Small intestine (tissue), 7 donors: ENCODE measurements around the gene PSMD10. TPM values are rescaled to one million over a fixed set of nuclear protein-coding genes. Genes with fewer than 3 reads are reported as not detected.

ENCODE experiments used
- DNase-seq, 2 donors: peaks; one replicate each; pipeline versions ENCODE4 v3.0.0 to v3.0.0-alpha.2; 2013
- FAIRE-seq: peaks from 2 replicates; lab custom pipeline; 2012; peaks lifted over from hg19 to GRCh38; lab: Jason Lieb, UNC
- H3K27ac ChIP-seq, 3 donors: one replicate each; pipeline ENCODE4 v1.5.1; 2013; ENCODE audit warnings: low read length in 2 of 3, mild to moderate bottlenecking in 2 of 3, control low read depth in 1 of 3, inconsistent platforms in 1 of 3, low read depth in 1 of 3, moderate library complexity in 1 of 3
- H3K27me3 ChIP-seq, 3 donors: one replicate each; pipeline ENCODE4 v1.6.1; 2013; ENCODE audit warnings: low read length in 3 of 3, inconsistent platforms in 1 of 3; ENCODE audit not compliant: control insufficient read depth in 3 of 3, insufficient read depth in 3 of 3
- H3K36me3 ChIP-seq, 3 donors: one replicate each; pipeline ENCODE4 v1.6.1; 2013; ENCODE audit warnings: low read length in 3 of 3, inconsistent platforms in 1 of 3, low read depth in 1 of 3, mild to moderate bottlenecking in 1 of 3, moderate library complexity in 1 of 3; ENCODE audit not compliant: control insufficient read depth in 3 of 3, insufficient read depth in 2 of 3
- H3K4me1 ChIP-seq, 3 donors: one replicate each; pipeline ENCODE4 v1.6.1; 2013; ENCODE audit warnings: low read length in 2 of 3, inconsistent platforms in 1 of 3, low read depth in 1 of 3, mild to moderate bottlenecking in 1 of 3, moderate library complexity in 1 of 3; ENCODE audit not compliant: control insufficient read depth in 3 of 3, insufficient read depth in 2 of 3
- H3K4me3 ChIP-seq, 3 donors: one replicate each; pipeline ENCODE4 v1.5.1; 2013; ENCODE audit warnings: low read length in 3 of 3, control low read depth in 1 of 3, inconsistent platforms in 1 of 3, low read depth in 1 of 3, mild to moderate bottlenecking in 1 of 3, moderate library complexity in 1 of 3
- H3K9me3 ChIP-seq, 2 donors: one replicate each; pipeline ENCODE4 v1.6.1; 2013; ENCODE audit warnings: low read depth in 1 of 2, low read length in 1 of 2; ENCODE audit not compliant: control insufficient read depth in 2 of 2, insufficient read depth in 1 of 2
- WGBS, 3 donors: extraction: QIAGEN DNeasy Blood & Tissue Kit; methylation state at CpG; one replicate each; pipeline ENCODE4 v1.1.7; 2013; 5-methylcytosine and 5-hydroxymethylcytosine counted together
- polyA plus RNA-seq, 4 donors: library from polyadenylated mRNA; stranded (reverse) in 3 of 4; unstranded in 1 of 4; fragments of 200-250 nt in 3 of 4; fragments of 120-200 nt in 1 of 4; gene quantifications; one replicate each; pipeline versions ENCODE4 v1.2.1 to v1.2.3, GENCODE V29; 2013
- donor health status: healthy with polysubstance abuse.
- donor health status: control.
- donor health status: control.
- donor health status: Bipolar disorder and iron deficiency.
- donor health status: healthy.

PSMD10 gene
- polyA plus RNA-seq, 4 donors = 27.3 to 63.1 (median 45.1) TPM

- peaks cover 0 to 2% (median 2%) of the 10 kb centered on the region in 3 donors for H3K36me3 ChIP-seq
- H3K4me3 ChIP-seq = no peak overlapping the region
- H3K4me1 ChIP-seq = peaks cover 0 to 3% (median 0%) of the 10 kb centered on the region in 3 donors
- no peaks in the 10 kb centered on the region for H3K27me3 ChIP-seq
- no peaks in the 10 kb centered on the region for H3K9me3 ChIP-seq
- no peak for FAIRE-seq
- peak overlapping the region in 1 of 3 donors; percentile 55 for H3K27ac ChIP-seq
- 76 to 89% (median 86%) methylated on average over 4 of the region's 4 CpGs for WGBS, 3 donors
- DNase-seq = no peak
Observed at GRCh38 chrX:108127152-108127551, 35.8 kb upstream of the PSMD10 start.

GRCh38 chrX:108126661-108127060 lies 35.3 kb upstream of the PSMD10 start:
- peaks cover 0 to 3% (median 0%) of the 10 kb centered on the region in 3 donors for H3K4me1 ChIP-seq
- FAIRE-seq (no peak), DNase-seq (peak in 1 of 2 donors; percentile 17)
- WGBS, 3 donors = 68 to 91% (median 83%) methylated on average over 2 of the region's 2 CpGs
- peaks cover 0 to 2% (median 0%) of the 10 kb centered on the region in 3 donors for H3K36me3 ChIP-seq
- H3K27ac ChIP-seq = peak overlapping the region in 1 of 3 donors; percentile 55
- H3K9me3 ChIP-seq = no peaks in the 10 kb centered on the region
- H3K27me3 ChIP-seq = no peaks in the 10 kb centered on the region
- H3K4me3 ChIP-seq = no peak overlapping the region

- FAIRE-seq = no peak
- WGBS, 3 donors = 75 to 99% (median 90%) methylated on average over 3 of the region's 3 CpGs
Observed at GRCh38 chrX:108123591-108124366, 32.4 kb upstream of the PSMD10 start.

GRCh38 chrX:108122748-108123147 lies 31.4 kb upstream of the PSMD10 start:
- peaks cover 0 to 3% (median 0%) of the 10 kb centered on the region in 3 donors for H3K4me1 ChIP-seq
- H3K27ac ChIP-seq = no peak overlapping the region
- no peaks in the 10 kb centered on the region for H3K27me3 ChIP-seq
- DNase-seq = no peak
- H3K36me3 ChIP-seq = peaks cover 0 to 2% (median 0%) of the 10 kb centered on the region in 3 donors
- FAIRE-seq = no peak
- 79 to 97% (median 83%) methylated on average over 2 of the region's 2 CpGs for WGBS, 3 donors
- H3K4me3 ChIP-seq = no peak overlapping the region
- H3K9me3 ChIP-seq = no peaks in the 10 kb centered on the region

More at GRCh38 chrX:108123591-108124366, 32.4 kb upstream of the PSMD10 start:
- DNase-seq = no peak
- Histone ChIP-seq H3K4me1 (peaks cover 0 to 3% (median 0%) of the 10 kb centered on the region in 3 donors), H3K4me3 (no peak overlapping the region), H3K36me3 (peaks cover 0 to 2% (median 0%) of the 10 kb centered on the region in 3 donors), H3K27me3 (no peaks in the 10 kb centered on the region), H3K9me3 (no peaks in the 10 kb centered on the region), H3K27ac (no peak overlapping the region)

GRCh38 chrX:108121291-108121690 lies 29.9 kb upstream of the PSMD10 start:
- no peaks in the 10 kb centered on the region for H3K4me1 ChIP-seq
- H3K9me3 ChIP-seq = no peaks in the 10 kb centered on the region
- no peaks in the 10 kb centered on the region for H3K36me3 ChIP-seq
- 62 to 66% (median 62%) methylated on average over 3 of the region's 3 CpGs for WGBS, 3 donors
- FAIRE-seq = no peak
- no peaks in the 10 kb centered on the region for H3K27me3 ChIP-seq
- no peak overlapping the region for H3K27ac ChIP-seq
- no peak for DNase-seq
- H3K4me3 ChIP-seq = no peak overlapping the region

- 23 to 49% (median 36%) methylated on average over 3 of the region's 3 CpGs for WGBS, 3 donors
- Histone ChIP-seq H3K36me3 (no peaks in the 10 kb centered on the region), H3K4me1 (no peaks in the 10 kb centered on the region), H3K27ac (no peak overlapping the region), H3K9me3 (no peaks in the 10 kb centered on the region), H3K4me3 (no peak overlapping the region), H3K27me3 (no peaks in the 10 kb centered on the region)
- no peak for FAIRE-seq
- peak in 1 of 2 donors; percentile 5 for DNase-seq
Observed at GRCh38 chrX:108117988-108118387, 26.6 kb upstream of the PSMD10 start.

- Histone ChIP-seq H3K4me3 (no peak overlapping the region), H3K9me3 (no peaks in the 10 kb centered on the region), H3K4me1 (no peaks in the 10 kb centered on the region), H3K36me3 (no peaks in the 10 kb centered on the region), H3K27me3 (no peaks in the 10 kb centered on the region), H3K27ac (no peak overlapping the region)
- no peak for FAIRE-seq
- no peak for DNase-seq
Observed at GRCh38 chrX:108114541-108114940, 23.2 kb upstream of the PSMD10 start.

- Histone ChIP-seq H3K36me3 (no peaks in the 10 kb centered on the region), H3K4me1 (no peaks in the 10 kb centered on the region), H3K4me3 (no peak overlapping the region), H3K27ac (no peak overlapping the region), H3K9me3 (no peaks in the 10 kb centered on the region), H3K27me3 (no peaks in the 10 kb centered on the region)
- FAIRE-seq (no peak), DNase-seq (no peak)
Observed at GRCh38 chrX:108105473-108105872, 14.1 kb upstream of the PSMD10 start.
